Neural progenitor cell (in vitro differentiated cells): ENCODE data around the gene STMP1. TPM values are rescaled to one million over a fixed set of nuclear protein-coding genes. Genes with fewer than 3 reads are reported as not detected.

Experiments used
- DNase-seq: peaks from one replicate; pipeline ENCODE4 v3.0.0-alpha.2; 2016; ENCODE audit warnings: low spot score
- H2AFZ ChIP-seq: fragments of 200-600 bp; sonication (generic); replicated peaks from 2 replicates; pipeline ENCODE4 v1.6.1; 2016; ENCODE audit warnings: antibody characterized with exemption
- H3F3A ChIP-seq: fragments of 200-600 bp; sonication (generic); 2 replicates; pipeline ENCODE4 v1.6.1; 2016; ENCODE audit warnings: antibody characterized with exemption, low read depth
- H3K27ac ChIP-seq: fragments of 200-600 bp; sonication (generic); 2 replicates; pipeline ENCODE4 v1.5.1; 2016; ENCODE audit warnings: mild to moderate bottlenecking
- H3K27me3 ChIP-seq: fragments of 200-600 bp; sonication (generic); 2 replicates; pipeline ENCODE4 v1.6.1; 2016; ENCODE audit warnings: mild to moderate bottlenecking, moderate library complexity
- H3K36me3 ChIP-seq: fragments of 200-600 bp; sonication (generic); 2 replicates; pipeline ENCODE4 v1.5.1; 2016
- H3K4me1 ChIP-seq: fragments of 200-600 bp; sonication (generic); 2 replicates; pipeline ENCODE4 v1.6.1; 2016; ENCODE audit warnings: mixed run types
- H3K4me2 ChIP-seq: fragments of 200-600 bp; sonication (generic); 2 replicates; pipeline ENCODE4 v1.6.1; 2016
- H3K4me3 ChIP-seq: fragments of 200-600 bp; sonication (generic); 2 replicates; pipeline ENCODE4 v1.5.1; 2016
- H3K79me2 ChIP-seq: fragments of 200-600 bp; sonication (generic); 2 replicates; pipeline ENCODE4 v1.6.1; 2016; ENCODE audit warnings: low read depth
- H3K9ac ChIP-seq: fragments of 200-600 bp; sonication (generic); 2 replicates; pipeline ENCODE4 v1.6.1; 2016
- H3K9me3 ChIP-seq: fragments of 200-600 bp; sonication (generic); 2 replicates; pipeline ENCODE4 v1.5.1; 2016; ENCODE audit warnings: low read depth
- H4K20me1 ChIP-seq: fragments of 200-600 bp; sonication (generic); 2 replicates; pipeline ENCODE4 v1.6.1; 2016; ENCODE audit warnings: low read depth
- H3K27ac Mint-ChIP-seq: 3 replicates; pipeline ENCODE4 v1.8.0; 2021; ENCODE audit warnings: mixed read lengths
- H3K27me3 Mint-ChIP-seq: 2 replicates; pipeline ENCODE4 v1.8.0; 2022; ENCODE audit warnings: low read depth, mild to moderate bottlenecking, inconsistent platforms, moderate library complexity, mixed read lengths; ENCODE audit not compliant: insufficient read depth
- H3K36me3 Mint-ChIP-seq: 3 replicates; pipeline ENCODE4 v1.8.0; 2021; ENCODE audit warnings: mixed read lengths
- H3K4me1 Mint-ChIP-seq: 3 replicates; pipeline ENCODE4 v1.8.0; 2021; ENCODE audit warnings: mixed read lengths
- H3K4me3 Mint-ChIP-seq: 3 replicates; pipeline ENCODE4 v1.8.0; 2021; ENCODE audit warnings: mild to moderate bottlenecking, moderate library complexity, mixed read lengths
- H3K9me3 Mint-ChIP-seq: 3 replicates; pipeline ENCODE4 v1.8.0; 2020; ENCODE audit warnings: mixed read lengths
- CTCF ChIP-seq: fragments of 200-600 bp; sonication (generic); IDR thresholded peaks from 2 replicates; pipeline ENCODE4 v1.5.1; 2017; ENCODE audit warnings: antibody characterized with exemption, mild to moderate bottlenecking
- EZH2 ChIP-seq: fragments of 200-600 bp; sonication (generic); IDR thresholded peaks from 2 replicates; pipeline ENCODE4 v1.6.1; 2017; ENCODE audit warnings: antibody characterized with exemption, mild to moderate bottlenecking, moderate library complexity
- EZH2phosphoT487 ChIP-seq: fragments of 200-600 bp; sonication (generic); IDR thresholded peaks from 2 replicates; pipeline ENCODE4 v1.6.1; 2017; ENCODE audit warnings: antibody characterized with exemption
- total RNA-seq: library from RNA; depleted of rRNA; stranded (reverse); fragments of >200 nt; gene quantifications from 2 replicates; pipeline ENCODE4 v1.2.3, GENCODE V29; 2015; ENCODE audit warnings: low replicate concordance

Gene STMP1
- total RNA-seq, 1 donor from 2014 or later, result 30.4 TPM

- H3K4me1 ChIP-seq, result peaks cover 18% of the 10 kb centered on the region
- H3K79me2 ChIP-seq, result no peaks in the 10 kb centered on the region
- peaks cover 10% of the 10 kb centered on the region for H3K27me3 Mint-ChIP-seq
- no peak for TF ChIP-seq CTCF
- no peak for TF ChIP-seq EZH2phosphoT487
- TF ChIP-seq EZH2, result no peak
- H3K4me1 Mint-ChIP-seq, result peaks cover 52% of the 10 kb centered on the region
- H3K27me3 ChIP-seq, result no peaks in the 10 kb centered on the region
- no peak overlapping the region for H3K27ac ChIP-seq
- no peak overlapping the region for H3K27ac Mint-ChIP-seq
- DNase-seq, result no peak
- H4K20me1 ChIP-seq, result no peaks in the 10 kb centered on the region
- H2AFZ ChIP-seq, result no peak overlapping the region
- no peaks in the 10 kb centered on the region for H3K9me3 Mint-ChIP-seq
- H3K9me3 ChIP-seq, result no peaks in the 10 kb centered on the region
- no peak overlapping the region for H3K9ac ChIP-seq
- no peaks in the 10 kb centered on the region for H3K36me3 Mint-ChIP-seq
- no peak overlapping the region for H3K4me2 ChIP-seq
- H3K4me3 ChIP-seq, result no peak overlapping the region
- no peaks in the 10 kb centered on the region for H3K36me3 ChIP-seq
- H3K4me3 Mint-ChIP-seq, result no peak overlapping the region
- no peaks in the 10 kb centered on the region for H3F3A ChIP-seq
Measured at GRCh38 chr7:135717693-135718092, 55.4 kb downstream of the STMP1 start.

DNA sequence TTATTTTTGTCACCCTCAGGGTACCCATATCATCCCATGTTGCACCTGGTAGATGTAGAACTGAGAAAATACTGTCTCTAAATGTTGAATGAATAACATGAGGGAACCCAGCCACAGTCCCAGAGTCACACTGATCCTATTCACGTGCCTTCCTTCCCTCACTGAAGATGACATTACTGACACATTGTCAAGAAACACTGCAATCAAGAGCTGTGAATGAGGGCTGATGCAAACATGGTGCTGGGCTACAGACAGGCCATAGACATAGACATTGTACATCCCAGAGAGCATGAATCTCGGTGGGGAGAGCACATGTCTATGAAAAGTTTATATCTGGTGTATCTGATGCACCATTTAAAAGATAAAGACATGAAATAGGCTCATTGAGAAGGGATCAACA lies 55.9 kb downstream of the STMP1 start:
- TF ChIP-seq EZH2phosphoT487 (no peak), EZH2 (no peak), CTCF (no peak)
- no peak overlapping the region for H3K27ac ChIP-seq
- no peak overlapping the region for H3K4me3 ChIP-seq
- peaks cover 47% of the 10 kb centered on the region for H3K4me1 Mint-ChIP-seq
- no peaks in the 10 kb centered on the region for H3K9me3 Mint-ChIP-seq
- H3K36me3 ChIP-seq, result no peaks in the 10 kb centered on the region
- H3K27ac Mint-ChIP-seq, result no peak overlapping the region
- no peaks in the 10 kb centered on the region for H3F3A ChIP-seq
- H4K20me1 ChIP-seq, result no peaks in the 10 kb centered on the region
- H3K4me2 ChIP-seq, result no peak overlapping the region
- no peaks in the 10 kb centered on the region for H3K36me3 Mint-ChIP-seq
- H3K27me3 Mint-ChIP-seq, result peaks cover 10% of the 10 kb centered on the region
- no peaks in the 10 kb centered on the region for H3K27me3 ChIP-seq
- no peaks in the 10 kb centered on the region for H3K79me2 ChIP-seq
- peaks cover 18% of the 10 kb centered on the region for H3K4me1 ChIP-seq
- H3K4me3 Mint-ChIP-seq, result no peak overlapping the region
- DNase-seq, result no peak
- H3K9ac ChIP-seq, result no peak overlapping the region
- H2AFZ ChIP-seq, result no peak overlapping the region
- H3K9me3 ChIP-seq, result no peaks in the 10 kb centered on the region

- peak overlapping the region; percentile 27 for H3K4me3 Mint-ChIP-seq
- Histone ChIP-seq H4K20me1 (no peaks in the 10 kb centered on the region), H3K79me2 (no peaks in the 10 kb centered on the region), H3K27me3 (no peaks in the 10 kb centered on the region), H3K4me1 (peaks cover 18% of the 10 kb centered on the region), H3K9me3 (no peaks in the 10 kb centered on the region), H3K27ac (no peak overlapping the region), H3F3A (no peaks in the 10 kb centered on the region), H3K9ac (no peak overlapping the region), H3K36me3 (no peaks in the 10 kb centered on the region), H2AFZ (peak overlapping the region; percentile 38), H3K4me2 (peak overlapping the region; percentile 58), H3K4me3 (peak overlapping the region; percentile 21)
- H3K4me1 Mint-ChIP-seq, result peaks cover 51% of the 10 kb centered on the region
- H3K27me3 Mint-ChIP-seq, result peaks cover 12% of the 10 kb centered on the region
- TF ChIP-seq CTCF, result no peak
- H3K36me3 Mint-ChIP-seq, result no peaks in the 10 kb centered on the region
- H3K27ac Mint-ChIP-seq, result peak overlapping the region; percentile 87
- DNase-seq, result peak; percentile 72
- H3K9me3 Mint-ChIP-seq, result no peaks in the 10 kb centered on the region
Measured at GRCh38 chr7:135718794-135719437, 56.6 kb downstream of the STMP1 start.
